Left renal pelvis (tissue), 4 donors: ENCODE data around the gene VASH1. TPM values are rescaled to one million over a fixed set of nuclear protein-coding genes. Genes with fewer than 3 reads are reported as not detected.

Experiments
- DNase-seq, 4 donors: peaks; one replicate each; pipeline ENCODE4 v3.0.0-alpha.2; 2013; ENCODE audit warnings: low read depth in 4 of 4, low spot score in 3 of 4
- polyA plus RNA-seq, 4 donors: library from polyadenylated mRNA; unstranded; fragments of 120-200 nt; gene quantifications; one replicate each; pipeline ENCODE4 v1.2.1, GENCODE V29; 2013; ENCODE audit not compliant: insufficient read length in 4 of 4

VASH1 gene
- polyA plus RNA-seq, 4 donors, result 32.6 to 39.1 (median 36.5) TPM

DNA sequence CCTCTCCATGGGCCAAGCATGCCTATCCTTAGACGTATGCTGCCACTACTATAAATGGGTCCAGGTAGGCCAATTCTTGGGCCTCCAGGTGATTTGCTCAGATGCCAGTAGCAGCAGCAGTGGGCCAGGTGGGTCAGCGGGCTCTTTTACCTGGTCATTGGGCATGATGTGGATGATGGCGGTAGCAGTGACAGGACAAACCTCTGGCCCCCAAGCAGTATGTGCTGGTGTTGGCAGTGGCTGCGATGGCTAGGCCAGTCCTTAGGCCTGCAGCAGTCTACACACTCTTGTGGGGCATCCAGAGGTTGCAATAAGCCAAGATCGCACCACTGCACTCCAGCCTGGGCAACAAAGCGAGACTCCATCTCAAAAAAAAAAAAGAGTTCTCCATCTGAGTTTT lies 19.1 kb upstream of the VASH1 start:
- DNase-seq, result no peak

DNA sequence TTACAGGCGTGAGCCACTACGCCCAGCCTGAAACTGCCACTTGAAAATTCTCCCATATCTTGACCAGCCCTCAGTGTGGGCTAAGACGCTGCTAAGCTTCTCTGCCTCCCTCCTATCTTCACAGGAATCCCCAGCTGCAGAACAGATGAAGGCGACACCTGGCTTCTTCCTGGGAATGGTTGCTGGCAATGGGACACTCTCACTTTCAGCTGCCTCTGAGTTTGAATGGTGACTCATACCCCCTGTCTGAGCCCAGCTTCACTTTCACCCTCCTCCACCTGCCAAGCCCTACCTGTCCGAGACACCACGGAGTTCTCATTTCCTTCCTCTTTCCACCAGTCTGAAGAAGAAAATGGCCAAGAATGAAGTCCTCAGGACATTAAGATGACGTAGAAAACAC lies 18.3 kb upstream of the VASH1 start:
- DNase-seq, result no peak

DNA sequence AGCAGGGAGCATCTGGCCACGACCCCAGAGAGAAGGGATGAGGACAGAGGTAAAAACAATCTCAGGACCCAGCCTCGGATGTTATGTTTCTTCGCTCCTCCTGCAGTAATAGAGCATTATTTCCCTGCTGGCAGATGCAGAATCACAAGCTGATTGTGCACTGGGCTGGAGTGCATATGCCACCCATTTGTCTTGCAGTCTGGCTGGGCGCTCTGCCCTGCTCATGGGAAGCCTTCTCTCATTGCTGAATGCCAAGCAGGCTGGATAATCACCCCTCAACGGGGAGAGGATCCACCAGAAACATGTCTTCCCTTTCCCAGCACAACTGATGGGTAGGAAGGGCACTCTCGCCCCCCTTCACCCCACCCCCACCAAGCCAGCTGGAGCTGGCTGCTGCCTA lies 8.5 kb upstream of the VASH1 start:
- no peak for DNase-seq

DNA sequence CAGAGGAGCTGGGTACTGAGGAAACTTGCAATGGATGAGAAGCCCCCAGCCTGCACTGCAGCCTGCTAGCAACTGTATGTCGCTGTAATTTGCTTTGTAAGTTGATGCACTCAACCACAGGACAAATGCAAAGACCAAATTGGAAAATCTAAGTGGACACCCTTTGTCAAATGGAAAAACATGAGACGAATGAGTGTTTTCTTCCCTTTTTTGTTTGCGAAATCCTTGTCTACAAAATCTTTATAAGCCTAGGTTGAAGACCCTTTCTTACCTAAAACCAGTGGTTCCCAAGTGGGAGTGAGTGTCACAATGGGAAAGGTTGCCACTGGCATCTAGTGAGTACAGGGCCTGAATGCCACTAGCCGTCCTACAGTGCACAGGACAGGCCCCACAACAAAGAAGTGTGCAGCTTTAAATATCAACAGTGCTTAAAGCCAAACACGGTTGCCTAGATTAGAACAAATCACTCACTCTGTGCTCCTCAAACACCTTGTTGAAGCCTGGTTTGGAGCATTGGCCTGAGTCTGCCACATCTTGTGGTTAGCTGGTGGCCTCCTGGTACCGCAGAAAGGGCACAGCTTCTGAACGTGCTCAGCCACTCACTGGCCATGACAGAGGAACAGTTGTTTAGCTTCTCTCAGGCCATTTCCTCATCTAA lies 7.6 kb upstream of the VASH1 start:
- no peak for DNase-seq

DNA sequence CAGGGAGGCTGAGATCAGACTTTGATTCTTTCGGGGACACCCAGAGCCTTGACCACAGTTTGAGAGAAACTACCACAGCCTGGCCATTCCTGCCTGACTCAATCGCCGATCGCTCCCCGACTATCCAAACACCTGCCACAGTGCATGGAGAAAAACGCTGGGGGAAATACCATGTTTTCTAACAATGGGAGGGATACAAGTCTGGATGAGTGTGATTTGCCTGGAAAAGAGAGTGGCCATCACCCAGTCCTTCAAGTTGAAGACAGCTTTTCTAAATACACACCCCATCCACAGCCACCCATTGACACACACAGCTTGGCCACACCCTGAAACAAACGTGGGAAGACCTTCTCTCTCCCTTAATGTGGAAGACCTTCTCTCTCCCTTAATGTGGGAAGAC lies 6.7 kb upstream of the VASH1 start:
- DNase-seq, result no peak

DNA sequence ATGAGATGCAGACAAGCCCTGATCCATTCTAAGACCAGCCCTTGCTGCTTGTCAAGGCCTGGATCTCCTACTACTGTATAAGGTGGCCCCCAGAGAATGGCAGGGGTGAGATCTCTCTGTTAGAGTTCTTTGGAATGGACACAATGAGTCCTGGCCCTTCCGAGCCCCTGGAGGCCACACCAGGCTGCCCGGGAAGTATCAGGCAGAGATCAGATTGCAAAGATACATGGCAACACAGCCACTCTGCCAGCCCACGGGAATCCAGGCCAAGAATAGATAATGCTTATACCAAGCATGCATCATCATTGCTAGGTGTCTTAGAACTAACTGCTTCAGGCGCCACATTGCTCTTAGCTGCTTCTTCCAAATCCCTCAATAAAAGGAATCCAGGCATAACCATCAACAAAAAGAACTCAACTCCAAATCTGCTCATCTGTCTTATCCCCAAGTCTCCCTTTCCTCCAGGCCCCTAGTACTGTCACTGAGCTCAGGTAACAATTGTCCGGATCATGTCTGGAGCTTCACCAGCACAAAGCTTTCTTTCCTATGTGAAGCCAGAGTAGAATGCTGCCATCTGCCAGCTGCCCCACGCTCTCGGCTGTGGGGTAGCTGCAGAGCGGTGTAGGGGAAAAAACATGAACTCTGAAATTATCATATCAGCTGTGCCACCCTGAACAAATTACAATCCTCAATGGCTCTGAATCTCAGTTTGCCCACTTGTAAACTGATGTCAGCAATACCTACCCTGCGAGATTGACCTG lies 5.5 kb upstream of the VASH1 start:
- DNase-seq, result no peak

DNA sequence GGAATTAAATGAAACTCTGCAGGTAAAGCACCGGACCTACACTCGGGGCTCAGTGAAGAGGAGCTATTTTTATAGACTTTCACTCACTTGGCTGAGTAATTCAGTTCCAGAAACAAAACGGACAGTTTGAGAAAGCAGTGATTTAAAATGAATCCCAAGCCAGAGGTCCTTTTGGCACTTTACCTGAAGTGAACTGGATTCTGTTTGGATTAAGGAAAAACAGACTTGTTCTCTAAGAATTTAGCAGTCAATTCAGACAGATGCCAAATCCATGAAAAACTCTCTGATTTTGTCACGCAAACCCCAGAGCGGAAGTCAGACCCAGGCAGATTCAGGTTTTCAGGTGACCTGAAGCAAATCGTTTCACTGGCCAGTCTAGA lies 4.9 kb upstream of the VASH1 start:
- DNase-seq, result no peak

DNA sequence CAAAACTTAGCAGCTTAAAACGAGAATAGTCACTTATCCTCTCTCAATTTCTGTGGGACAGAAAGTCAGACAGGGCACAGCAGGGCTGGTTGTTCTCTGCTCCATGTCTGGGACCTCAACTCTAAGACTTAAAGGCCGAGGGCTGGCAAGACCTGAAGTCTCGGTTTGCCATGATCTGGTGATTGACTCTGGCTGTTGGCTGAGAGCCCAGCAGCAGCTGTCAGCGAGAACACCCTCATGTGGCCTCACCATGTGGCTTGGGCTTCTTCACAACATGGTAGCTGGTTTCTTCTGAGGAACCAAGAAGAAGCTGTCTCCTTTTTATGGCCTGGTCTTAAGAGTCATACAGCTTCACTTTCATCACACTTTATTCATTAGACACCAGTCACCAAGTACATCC lies 1.7 kb upstream of the VASH1 start:
- no peak for DNase-seq

DNA sequence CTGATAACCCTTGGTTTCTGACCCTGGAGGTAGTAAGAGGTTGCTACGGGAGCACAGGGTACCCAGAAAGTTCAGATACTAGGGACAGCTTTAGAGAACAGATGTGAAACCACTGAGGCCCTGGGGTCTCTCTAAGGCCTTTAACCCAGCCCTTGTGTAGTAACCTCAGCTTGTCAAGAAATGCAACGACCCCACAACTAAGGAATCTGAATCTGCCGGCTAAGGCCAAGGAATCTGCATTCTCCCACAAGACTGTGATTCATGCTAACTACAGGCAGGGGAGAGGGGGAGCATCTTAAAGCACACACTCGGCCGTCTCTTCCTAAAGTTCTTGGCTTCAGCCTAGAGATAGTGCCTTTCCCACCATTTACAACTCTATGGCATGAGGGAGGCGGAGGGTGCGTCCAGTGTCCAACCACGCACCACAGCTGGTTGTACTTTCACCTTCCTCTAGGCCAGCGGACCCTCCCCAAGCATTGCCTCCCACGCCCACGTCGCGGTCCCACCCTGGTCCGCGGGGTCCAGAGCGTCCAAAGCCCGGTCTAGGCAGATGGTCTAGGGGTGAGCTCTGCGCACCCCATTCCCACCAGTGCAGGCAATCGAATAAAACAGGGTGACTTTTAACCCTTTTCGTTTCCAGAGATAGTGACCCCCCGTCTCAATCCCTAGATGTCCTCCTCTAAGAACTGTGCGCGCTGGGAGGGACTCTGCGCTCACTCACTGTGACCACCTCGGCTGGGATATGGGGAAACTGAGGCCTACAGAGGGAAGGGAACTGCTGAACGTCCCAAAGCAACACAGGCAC lies 735 bp upstream of the VASH1 start:
- no peak for DNase-seq

DNA sequence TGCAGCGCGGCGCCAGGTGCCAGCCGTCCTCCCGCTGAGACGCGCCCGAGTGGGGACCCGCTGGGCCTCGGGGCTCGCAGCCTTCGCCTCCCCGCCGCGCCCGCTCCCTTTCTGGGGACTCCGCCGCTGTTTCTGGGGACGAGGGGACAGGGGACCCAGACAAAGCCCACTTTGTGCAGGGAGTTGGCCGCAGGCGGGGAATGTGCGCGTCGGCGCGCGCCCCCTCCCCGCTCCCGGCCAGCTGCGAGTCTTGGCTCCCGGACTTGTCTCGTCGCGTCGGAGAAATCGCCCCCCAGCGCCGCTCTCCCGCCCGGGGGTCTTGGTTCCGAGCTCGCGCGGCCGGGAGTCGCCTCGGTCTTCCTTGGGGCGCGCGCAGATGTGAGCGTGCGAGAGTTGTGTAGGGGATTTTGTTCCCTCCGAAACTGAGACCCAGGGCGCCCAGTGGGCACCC lies 717 bp downstream of the VASH1 start:
- no peak for DNase-seq

DNA sequence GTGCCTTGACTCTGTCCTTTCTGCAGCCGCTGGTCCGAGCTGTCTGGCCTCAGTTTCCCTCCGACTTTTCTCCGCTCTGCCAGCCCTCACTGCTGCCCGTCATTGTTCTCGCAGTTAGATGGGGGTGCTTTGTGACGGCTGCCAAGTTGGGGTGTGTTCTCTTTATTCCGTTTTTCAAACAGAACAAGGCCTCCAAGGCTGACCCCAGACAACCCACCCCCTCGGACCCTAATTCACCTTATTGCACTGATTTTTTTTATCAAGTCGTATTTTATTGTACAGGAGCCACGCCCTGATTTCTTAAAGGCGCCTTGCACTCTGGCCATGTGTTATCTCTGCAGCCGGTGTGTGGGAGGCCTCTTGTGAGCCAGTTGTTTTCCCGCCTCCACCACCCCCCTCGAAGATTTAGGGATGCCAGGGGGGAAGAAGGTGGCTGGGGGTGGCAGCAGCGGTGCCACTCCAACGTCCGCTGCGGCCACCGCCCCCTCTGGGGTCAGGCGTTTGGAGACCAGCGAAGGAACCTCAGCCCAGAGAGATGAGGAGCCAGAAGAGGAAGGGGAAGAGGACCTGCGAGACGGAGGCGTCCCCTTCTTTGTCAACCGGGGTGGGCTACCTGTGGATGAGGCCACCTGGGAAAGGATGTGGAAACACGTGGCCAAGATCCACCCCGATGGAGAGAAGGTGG lies 1.3 kb downstream of the VASH1 start:
- DNase-seq, result no peak

DNA sequence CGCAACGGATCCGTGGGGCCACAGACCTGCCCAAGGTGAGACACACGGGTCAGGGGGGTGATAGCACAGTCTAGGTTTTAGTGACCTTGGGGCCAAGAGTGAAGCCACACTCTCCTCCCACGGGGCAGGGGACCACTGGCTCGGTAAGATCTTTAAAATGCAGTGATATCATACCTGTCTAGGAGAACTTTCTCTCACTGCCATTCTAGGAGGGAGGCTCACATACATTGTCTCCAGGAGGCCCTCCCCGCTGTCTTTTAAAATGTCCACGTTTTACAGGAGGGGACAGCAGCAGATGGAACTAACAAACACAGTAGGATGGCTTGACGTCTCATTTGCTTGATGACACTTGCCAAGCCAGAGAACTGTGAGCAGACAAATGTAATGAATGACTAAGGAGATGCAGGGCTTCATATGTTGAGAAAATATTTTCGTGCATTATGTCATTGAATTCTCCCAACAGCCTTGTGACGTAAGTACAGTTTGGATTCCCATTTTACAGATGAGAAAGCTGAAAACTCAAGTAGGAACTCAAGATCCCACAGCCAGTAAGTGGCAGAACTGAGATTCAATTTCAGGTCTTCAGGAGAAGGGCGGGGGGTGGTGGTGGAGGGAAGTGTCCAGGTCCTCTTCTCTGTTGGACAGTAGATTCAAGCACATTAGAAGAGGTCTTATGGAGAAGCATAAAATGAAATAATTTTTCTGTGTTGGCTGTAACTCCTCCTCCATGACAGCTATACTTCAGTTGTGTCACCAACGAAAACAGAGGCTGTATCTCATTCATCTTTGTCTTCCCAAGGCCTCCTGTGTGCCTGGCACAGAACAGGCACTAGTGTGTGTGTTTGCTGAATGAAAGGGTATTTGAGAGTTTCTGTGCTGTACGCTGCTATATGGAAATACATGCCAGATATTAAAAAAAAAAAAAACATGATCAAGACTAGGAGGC lies 2.1 kb downstream of the VASH1 start:
- no peak for DNase-seq

DNA sequence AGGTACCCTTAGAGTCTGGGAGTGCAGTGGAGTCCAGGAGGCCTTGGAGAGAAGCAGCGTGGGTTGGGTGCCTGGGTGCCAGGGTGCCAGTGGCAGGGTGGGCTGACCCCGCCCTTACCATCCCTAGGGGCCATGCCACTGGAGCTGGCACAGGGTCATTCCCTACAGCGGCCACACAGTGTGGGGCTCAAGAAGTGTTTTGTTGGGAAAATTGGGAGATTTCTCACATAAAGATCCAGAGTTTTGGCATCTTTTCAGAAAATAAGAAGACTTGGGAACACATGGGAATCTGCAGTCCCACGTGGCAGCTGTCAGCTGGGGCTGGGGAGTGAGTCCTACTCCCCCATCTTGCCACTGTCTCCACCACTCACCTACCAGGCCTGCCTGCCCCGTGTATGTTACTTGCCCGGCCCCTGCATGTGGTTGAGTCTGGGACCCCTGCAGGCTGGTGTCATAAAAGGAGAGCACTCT lies 4.2 kb downstream of the VASH1 start:
- no peak for DNase-seq

DNA sequence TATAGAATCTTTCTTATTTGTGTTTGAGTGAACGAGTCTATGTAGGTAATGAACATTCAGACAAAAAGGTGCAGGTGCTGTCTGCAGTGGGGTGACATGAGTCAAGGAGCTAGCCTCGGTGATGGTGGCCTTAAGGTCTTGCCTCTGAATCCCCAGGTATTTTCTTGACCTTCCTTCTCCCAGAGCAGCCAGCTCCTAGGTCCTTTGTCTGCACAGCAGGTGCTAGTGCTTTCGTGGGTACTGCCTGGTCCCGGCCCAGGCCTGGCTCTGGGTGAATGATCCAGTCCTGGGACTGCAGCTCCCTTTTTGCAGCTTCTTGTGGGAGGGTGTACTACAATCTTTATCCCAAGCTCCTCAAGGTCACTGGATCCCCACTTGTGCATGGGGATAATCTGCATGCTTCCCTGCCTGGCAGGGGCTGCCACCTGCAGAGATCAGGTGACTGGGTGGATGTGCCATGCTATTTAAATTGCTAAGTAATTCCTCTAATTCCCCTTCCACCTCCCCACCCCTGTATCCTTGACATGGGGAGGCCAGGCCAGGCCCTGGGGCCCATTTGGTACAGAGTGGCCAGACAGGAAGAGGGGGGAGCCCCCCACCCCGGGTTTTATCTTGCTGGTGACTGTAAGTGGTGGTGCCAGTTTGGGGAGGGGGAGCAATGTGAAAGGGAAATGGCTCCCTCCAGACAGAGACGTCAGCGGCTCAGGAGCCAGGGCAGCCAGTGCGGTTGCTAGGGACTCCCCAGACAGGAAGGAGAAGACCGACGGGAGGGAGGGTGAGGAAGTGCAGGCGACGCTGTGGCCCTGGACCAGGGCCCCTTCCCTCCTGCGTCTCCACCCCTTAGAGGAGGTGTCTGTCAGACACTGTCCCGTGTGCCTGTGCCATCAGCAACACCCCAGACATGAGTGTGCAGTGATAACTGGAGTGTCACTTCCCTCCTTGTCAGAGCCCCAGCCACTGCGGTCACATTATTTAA lies 6.7 kb downstream of the VASH1 start:
- no peak for DNase-seq

DNA sequence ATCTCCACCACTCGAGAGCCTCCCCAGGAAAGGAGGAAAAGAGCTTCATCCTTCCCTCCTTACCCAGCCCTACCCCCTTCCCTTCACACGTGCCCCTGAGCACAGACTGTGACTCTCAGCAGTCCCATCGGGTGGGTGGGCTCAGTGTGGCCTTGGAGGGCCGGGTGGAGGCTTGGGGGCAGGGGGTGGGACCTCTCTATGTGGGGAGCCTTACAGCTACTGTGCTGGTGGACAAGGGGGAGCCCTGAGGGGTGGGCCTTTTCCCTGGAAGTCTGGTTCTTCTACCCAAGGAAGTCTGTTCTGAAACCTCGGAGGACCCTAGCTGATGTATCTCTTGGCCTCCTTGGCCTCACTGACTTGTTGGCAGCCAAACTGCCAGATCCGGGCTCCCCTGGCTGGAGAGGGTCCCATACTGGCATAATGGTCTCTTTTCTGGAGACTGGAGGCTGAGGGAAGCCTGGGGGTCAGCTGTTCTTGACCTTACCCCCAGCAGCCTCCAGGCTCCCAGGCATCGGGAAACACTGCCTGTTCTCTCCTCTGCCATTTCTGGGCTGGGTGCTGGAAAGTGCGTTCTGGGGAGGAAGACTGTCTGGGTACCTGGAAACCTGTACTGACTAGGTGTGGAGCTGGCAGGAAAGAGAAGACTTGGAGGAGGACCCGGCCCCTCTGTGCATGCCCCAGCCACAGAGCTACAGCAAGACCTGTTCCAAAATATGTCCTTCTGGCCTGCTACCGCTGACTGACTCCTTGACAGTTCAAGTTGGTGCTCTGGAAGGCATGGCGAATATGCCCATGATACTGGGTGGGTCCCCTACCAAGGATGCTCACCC lies 7.6 kb downstream of the VASH1 start:
- DNase-seq, result no peak

DNA sequence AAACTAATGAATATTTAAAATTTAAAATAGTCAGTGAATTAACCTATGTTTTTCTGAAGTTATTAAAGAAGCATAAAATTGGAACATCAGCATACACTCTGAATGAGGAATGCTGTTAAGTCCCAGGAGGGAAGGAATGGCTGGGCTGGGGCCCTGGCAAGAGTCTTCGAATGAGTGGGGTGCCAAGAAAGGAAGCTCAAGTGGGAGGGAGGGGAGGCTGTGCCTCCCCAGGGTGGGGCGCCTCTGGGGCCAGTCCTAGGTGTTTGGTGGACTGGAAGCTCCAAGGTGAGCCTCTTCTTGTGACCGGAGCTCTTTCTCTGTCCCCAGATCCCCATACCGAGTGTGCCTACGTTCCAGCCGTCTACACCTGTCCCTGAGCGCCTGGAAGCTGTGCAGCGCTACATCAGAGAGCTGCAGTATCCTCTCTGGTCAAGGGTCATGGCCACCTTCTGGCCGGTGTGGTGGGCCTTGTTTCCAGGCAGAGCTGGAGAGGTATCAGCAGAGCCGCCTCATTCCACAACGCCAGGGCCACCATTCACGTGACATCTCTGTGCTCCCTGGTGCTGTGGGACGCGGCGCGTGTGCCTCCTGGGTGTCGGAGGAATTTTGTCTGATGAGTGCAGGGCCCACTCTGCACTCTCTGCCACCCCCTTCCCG lies 8.5 kb downstream of the VASH1 start:
- no peak for DNase-seq
